T-helper 2 cell (primary cell): Measurements from ENCODE around the gene NDUFV3.
"Not testable (repeated sequence)": the region's sequence is repeated elsewhere in the genome, so short reads cannot be mapped to it uniquely, and the experiment has no call there.

Source experiments
- DNase-seq, 5 experiments: peaks; one replicate each; pipeline versions ENCODE4 v3.0.0 to v3.0.0-alpha.2; 2012 to 2022

NDUFV3 gene

DNA sequence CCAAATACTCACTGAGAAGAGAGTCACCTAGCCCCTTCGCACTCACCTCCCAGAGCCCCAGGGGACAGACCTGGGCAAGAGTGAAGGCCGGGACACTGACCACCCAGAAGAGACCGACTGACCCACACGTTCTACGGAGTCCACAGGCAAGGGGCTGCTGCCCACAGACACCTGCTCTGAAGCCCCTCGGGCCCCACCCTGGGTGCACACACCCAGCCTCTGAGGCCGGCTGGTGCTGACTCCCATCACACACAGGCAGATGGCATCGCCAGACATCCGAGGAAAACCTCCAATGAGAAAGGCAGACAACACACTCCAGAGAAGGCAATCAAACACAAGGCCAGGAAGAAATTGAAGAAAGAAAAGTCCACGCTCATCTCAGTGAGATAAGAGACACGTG is 35.9 kb upstream of the NDUFV3 start:
- no peak for DNase-seq

DNA sequence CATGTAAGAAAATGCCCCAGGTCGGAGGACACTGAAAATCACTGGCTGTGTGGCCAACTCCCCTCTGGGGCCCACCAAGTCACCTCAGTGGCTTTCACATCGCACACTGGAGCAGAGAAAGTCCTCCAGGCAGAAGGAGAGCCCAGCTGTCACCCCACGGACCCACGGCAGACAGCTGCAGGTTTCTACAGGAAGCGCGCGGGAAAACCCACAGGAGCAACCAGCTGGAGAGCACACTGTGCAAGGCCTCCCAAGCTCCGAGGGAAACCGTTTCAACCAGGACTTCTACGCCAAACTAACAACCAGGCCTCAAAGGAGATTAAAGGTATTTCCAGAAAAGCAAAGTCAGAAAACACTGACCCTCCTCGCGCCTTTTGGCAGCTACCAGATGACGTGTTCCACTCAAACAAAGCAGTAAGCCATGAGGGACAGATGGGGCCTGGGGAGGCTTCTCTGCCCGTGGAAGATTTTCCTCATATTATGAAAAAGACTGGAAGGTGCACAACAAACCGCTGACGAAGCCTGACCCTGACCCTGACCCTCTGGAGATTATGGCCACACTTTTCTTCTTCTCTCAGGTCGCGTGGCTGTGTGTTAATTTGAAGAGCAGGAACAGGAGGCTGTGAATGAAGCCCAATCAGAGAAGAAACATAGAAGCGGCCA is 34.8 kb upstream of the NDUFV3 start:
- DNase-seq, result no peak

- no peak for DNase-seq
Observed at GRCh38 chr21:42858957-42859890, 33.9 kb upstream of the NDUFV3 start.

GRCh38 chr21:42859891-42860230 is 33.2 kb upstream of the NDUFV3 start:
- DNase-seq, result no peak

GRCh38 chr21:42860345-42860744 is 32.8 kb upstream of the NDUFV3 start:
- DNase-seq, result no peak

- no peak for DNase-seq
Observed at GRCh38 chr21:42861311-42861847, 31.7 kb upstream of the NDUFV3 start.

- no peak for DNase-seq
Observed at GRCh38 chr21:42861848-42862400, 31.2 kb upstream of the NDUFV3 start.

DNA sequence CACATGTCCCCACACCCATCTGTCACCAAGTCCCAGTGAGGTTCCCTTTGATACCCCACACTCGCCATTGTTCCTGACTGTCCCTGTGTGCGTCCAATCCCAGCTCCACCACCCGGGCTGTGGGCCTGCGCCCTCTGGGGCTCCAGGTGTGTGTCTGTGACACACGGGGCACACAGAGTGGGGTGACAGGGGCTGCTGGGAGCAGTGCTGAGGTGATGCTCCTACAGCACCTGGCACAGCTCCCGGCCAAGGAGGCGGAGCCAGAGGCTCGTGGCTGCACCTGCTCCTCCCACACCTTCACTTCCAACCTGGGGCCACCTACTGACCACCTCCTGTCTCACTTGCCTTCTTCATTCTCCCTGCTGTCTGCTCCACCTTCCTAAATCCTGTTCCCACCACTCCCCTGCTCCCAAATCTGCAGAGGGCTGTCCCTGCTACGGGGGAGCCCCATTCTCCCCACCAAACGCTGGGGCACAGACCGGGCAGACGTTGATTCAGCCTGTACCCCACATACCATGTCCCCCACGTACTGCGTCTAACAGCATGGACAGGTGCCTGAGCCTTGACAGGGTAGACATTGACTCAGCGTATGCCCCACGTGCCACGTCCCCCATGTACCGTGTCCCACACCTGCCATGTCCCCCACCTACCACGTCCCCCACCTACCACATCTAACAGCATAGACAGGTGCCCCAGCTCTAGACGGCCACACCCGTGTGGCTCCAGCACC is 30.2 kb upstream of the NDUFV3 start:
- DNase-seq, result no peak

DNA sequence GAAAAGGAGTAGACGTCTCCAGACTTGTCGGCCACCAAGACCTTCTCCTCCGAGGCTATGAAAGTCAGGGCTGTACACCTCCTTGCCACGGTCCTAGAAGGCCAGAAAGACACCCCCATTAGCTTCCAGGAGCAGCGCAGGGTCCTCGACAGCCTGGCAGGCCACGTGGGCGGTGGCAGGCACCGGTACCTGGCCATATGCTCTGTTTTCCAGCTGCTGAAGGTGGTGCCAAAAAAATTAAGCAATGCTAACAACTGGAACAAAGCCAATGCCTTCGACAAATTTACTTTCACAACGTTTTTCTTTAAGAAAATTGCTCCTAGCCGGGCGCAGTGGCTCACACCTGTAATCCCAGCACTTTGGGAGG is 29.6 kb upstream of the NDUFV3 start:
- no peak for DNase-seq

DNA sequence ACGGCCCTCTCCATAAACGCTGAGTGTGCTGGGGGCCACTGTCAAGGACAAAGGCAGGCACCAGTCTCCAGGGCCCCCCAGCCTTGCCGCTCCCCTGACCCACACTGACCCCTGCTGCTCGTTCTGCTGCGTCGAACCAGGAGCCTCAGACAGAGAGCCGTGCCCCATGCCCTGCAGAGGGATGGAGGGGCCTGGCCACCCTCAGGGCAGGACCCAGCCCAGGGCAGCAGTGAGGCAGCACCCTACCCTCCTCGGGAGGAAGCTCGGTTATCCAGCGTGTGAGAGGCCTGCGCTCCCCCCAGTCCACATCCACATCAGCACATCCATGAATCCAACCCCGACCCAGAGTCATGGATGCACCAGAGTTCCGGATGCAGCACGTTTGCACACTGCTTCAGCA is 28.8 kb upstream of the NDUFV3 start:
- DNase-seq, result no peak

- DNase-seq, result no peak
Observed at GRCh38 chr21:42864815-42865775, 28.0 kb upstream of the NDUFV3 start.

DNA sequence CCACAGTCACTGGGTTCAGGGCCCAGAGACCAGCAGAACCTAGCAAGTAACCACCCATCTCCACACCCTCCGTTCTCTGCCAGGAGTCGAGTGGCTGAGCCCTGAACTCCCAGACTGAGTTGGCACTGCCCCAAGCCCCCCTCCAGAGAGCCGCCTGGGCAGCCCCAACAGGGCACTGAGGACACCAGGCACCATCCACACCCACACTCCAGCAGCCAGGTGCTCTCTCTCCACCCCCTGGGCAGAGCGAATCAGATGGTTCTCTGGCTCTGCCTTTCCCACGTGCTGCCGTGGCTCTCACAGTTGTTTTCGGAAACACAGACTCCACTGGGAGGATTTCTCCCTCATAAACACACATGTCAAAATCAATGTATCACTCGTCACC is 27.3 kb upstream of the NDUFV3 start:
- no peak for DNase-seq

DNA sequence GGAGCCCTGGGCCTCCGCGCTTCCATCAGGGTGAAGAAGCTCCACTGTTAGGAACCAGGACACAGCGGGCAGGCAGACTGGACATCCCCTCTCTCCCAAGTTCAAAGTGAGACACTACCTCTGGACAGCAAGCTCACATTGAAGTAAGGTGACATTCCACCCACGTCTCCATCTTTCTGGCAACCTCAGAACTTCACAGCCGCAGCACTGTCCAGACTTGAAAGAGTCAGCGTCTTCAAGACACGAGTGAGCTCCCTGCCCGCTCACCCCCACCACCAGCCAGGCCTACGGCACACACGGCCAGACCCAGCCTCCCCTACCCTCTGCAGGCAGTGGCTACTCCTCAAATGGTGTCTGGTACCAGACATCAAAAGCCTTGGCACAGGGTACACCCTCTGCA is 24.9 kb upstream of the NDUFV3 start:
- no peak for DNase-seq

DNA sequence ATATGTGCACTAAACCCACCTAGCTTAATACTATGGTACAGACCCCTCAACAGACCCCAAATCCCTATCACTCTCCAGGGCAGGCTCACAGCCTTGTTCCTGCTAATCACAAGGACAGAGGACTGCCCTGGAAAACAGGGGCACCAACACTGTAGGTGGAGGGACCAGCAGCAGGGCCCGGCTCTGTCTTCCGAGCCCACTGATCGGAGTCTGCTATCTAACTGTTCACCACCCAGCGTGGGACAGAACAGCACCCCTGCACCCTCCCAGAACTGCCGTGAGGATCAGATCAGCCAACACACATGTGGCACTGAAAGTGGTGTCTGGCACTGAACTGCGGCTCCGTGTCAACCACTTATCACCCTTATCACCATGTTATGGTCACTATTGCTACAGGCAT is 20.0 kb upstream of the NDUFV3 start:
- no peak for DNase-seq

DNA sequence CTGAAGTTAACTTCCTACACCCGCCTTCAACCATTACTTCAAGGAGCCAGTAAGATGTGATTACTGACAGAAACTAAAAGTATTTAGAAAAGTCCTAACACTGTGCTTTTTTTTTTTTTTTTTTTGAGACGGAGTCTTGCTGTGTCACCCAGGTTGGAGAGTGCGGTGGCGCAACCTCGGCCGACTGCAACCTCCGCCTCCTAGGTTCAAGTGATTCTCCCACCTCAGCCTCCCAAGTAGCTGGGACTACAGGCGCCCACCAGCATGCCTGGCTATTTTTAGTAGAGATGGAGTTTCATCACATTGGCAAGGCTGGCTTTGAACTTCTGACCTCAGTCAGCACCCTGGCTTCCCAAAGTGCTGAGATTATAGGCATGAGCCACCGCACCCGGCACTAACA is 17.3 kb upstream of the NDUFV3 start:
- not testable (repeated sequence) for DNase-seq

DNA sequence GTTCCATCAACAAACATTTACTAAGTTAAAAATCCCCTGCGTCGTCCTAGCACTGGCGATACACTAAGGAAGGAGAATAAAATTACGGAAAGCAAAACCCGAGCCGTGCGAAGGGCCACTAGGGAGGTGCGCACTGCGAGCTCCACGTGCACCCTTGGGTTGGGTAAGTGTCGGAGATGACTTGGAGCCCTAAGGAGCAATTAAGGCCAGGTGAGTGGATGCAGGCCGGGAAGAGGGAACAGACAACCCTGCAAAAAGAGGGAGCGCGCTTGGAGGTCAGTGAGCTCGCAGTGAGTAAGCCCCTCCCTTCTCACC is 14.5 kb upstream of the NDUFV3 start:
- no peak for DNase-seq

GRCh38 chr21:42878993-42879787 is 13.9 kb upstream of the NDUFV3 start, which contains the start of gene WDR4:
Gene WDR4, minus strand, starts transcription at chr21:42879539. Its CDS starts 44 bp downstream, at chr21:42879495.
- peak; percentile 92 to 99 (median 98) for DNase-seq

GRCh38 chr21:42880352-42880751 is 12.8 kb upstream of the NDUFV3 start:
- DNase-seq, result no peak

DNA sequence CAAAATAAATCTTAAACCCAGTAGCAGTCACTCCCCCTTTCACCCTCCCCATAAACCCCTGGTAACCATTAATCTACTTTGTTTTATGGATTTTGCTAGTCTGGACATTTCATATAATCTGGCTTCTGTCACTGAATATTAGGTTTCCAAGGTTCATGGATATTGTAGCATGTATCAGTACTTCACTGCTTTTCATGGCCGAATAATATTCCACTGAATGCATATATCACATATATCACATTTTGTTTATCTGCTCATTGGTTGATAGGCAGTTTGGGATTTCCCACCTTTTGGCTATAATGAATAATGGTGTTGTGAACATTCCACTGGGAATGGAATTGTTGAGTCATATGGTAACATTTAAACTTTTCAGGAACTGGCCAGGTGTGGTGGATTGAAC is 9.2 kb upstream of the NDUFV3 start:
- DNase-seq, result no peak

DNA sequence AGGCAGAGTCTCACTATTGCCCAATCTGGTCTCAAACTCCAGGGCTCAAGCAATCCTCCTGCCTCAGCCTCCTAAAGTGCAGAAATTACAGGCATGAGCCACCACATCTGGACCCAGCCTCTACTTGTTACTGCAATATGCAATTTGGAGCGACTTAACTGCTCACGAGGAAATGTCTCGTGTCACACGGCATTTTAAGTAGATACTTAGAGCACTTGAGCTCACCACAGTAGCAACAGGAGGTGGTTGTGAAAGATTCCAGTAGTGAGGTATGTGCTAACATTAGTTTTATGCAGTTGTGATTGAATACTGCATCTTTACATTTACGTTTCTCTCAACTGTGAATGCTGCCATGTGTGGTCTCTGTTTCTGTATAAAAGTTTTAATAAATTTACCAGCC is 5.8 kb upstream of the NDUFV3 start:
- no peak for DNase-seq

- no peak for DNase-seq
Observed at GRCh38 chr21:42892582-42892930, 553 bp upstream of the NDUFV3 start.
